Putamen (tissue), 1 donor: ENCODE results near the gene PDIA6.

Source experiments
- DNase-seq: peaks from one replicate; pipeline ENCODE4 v3.0.0-alpha.2; 2016; ENCODE audit warnings: low spot score

PDIA6 gene

GRCh38 chr2:10812362-10813162, at the start of gene PDIA6:
Gene PDIA6, minus strand, starts transcription at chr2:10812785. Its CDS starts 89 bp downstream, at chr2:10812696.
- peak; percentile 95 for DNase-seq

GRCh38 chr2:10862330-10862729, 49.7 kb upstream of the PDIA6 start:
- DNase-seq, result no peak

- DNase-seq, result no peak
Measured at GRCh38 chr2:10861765-10862164, 49.2 kb upstream of the PDIA6 start.

- no peak for DNase-seq
Measured at GRCh38 chr2:10860814-10861325, 48.3 kb upstream of the PDIA6 start.

GRCh38 chr2:10860081-10860813, 47.7 kb upstream of the PDIA6 start:
- DNase-seq, result no peak

GRCh38 chr2:10859278-10859677, 46.7 kb upstream of the PDIA6 start:
- no peak for DNase-seq

GRCh38 chr2:10848541-10848940, 36.0 kb upstream of the PDIA6 start:
- DNase-seq, result no peak

GRCh38 chr2:10847008-10847407, 34.4 kb upstream of the PDIA6 start:
- no peak for DNase-seq

GRCh38 chr2:10846110-10846861, 33.7 kb upstream of the PDIA6 start:
- DNase-seq, result no peak

GRCh38 chr2:10845640-10846039, 33.1 kb upstream of the PDIA6 start:
- DNase-seq, result no peak

- DNase-seq, result no peak
Measured at GRCh38 chr2:10844097-10844496, 31.5 kb upstream of the PDIA6 start.

- no peak for DNase-seq
Measured at GRCh38 chr2:10842506-10842905, 29.9 kb upstream of the PDIA6 start.

- no peak for DNase-seq
Measured at GRCh38 chr2:10841547-10842219, 29.1 kb upstream of the PDIA6 start.

- DNase-seq, result no peak
Measured at GRCh38 chr2:10839813-10840212, 27.2 kb upstream of the PDIA6 start.

- no peak for DNase-seq
Measured at GRCh38 chr2:10838734-10839133, 26.1 kb upstream of the PDIA6 start.

GRCh38 chr2:10837298-10838266, 25.0 kb upstream of the PDIA6 start:
- no peak for DNase-seq

- DNase-seq, result peak; percentile 61
Measured at GRCh38 chr2:10835052-10835970, 22.7 kb upstream of the PDIA6 start.

- DNase-seq, result no peak
Measured at GRCh38 chr2:10834068-10834655, 21.6 kb upstream of the PDIA6 start.

GRCh38 chr2:10833021-10833420, 20.4 kb upstream of the PDIA6 start:
- no peak for DNase-seq
